ENCODE measurements around the gene SYCP3.
A peak's percentile ranks its signal among the peaks of the same experiment; 100 is the strongest.

The SYCP3 gene

DNA sequence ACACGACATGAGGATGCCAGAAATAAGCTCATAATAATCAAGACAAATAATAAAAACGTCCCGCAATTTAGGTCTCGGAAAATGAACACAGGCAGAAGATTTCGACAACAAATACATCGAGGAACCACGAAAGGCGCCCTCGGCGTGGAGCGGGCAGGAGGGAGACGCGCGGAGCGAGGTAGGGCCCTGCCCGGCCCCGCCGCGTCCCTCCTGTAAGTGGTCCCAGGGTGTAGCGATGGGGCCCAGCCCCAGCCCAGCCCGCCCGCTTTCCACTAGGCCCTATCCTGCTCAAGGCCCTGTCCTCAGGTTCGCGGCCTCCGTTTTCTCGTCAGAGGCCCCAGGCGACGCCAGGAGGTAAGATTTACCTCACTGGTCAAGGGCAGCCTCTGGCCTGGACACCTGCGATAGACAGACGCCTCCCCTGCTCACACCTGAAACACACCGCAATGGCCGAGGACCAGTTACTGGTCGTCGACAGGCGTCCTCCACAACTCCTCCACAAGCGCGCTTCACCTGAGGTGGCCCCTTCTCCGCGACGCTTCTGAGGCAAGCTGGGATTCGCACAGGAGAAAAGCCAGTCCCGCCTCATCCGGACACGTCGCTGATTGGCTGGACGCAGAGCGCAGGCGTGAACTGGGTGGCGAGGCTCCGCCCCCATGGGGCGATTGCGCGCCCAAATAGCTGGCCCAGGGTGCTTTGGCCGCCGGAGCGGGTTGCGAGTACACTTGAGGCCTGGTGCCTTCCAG, at the start of gene SYCP3:
Gene SYCP3, minus strand, starts transcription at position 543 of the 746 bp plus-strand sequence. CDS start 1,527 bp downstream, outside the sequence.
- peak within 1 kb of the TSS; percentile 68 for H3K27ac ChIP-seq
- TF ChIP-seq, protein P1, sequence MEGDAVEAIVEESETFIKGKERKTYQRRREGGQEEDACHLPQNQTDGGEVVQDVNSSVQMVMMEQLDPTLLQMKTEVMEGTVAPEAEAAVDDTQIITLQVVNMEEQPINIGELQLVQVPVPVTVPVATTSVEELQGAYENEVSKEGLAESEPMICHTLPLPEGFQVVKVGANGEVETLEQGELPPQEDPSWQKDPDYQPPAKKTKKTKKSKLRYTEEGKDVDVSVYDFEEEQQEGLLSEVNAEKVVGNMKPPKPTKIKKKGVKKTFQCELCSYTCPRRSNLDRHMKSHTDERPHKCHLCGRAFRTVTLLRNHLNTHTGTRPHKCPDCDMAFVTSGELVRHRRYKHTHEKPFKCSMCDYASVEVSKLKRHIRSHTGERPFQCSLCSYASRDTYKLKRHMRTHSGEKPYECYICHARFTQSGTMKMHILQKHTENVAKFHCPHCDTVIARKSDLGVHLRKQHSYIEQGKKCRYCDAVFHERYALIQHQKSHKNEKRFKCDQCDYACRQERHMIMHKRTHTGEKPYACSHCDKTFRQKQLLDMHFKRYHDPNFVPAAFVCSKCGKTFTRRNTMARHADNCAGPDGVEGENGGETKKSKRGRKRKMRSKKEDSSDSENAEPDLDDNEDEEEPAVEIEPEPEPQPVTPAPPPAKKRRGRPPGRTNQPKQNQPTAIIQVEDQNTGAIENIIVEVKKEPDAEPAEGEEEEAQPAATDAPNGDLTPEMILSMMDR (IDR thresholded peaks at IDR 0.05): no peak
- no peak for TF ChIP-seq ZFX (IDR thresholded peaks at IDR 0.05; ENCODE audit: borderline replicate concordance)

GRCh38 chr12:101785671-101786070, 46.4 kb upstream of the SYCP3 start:
- TF ChIP-seq, protein P1 (IDR thresholded peaks at IDR 0.05): no peak
- TF ChIP-seq ZFX (IDR thresholded peaks at IDR 0.05; ENCODE audit: borderline replicate concordance): no peak
- H3K27ac ChIP-seq: no peak overlapping the region

GRCh38 chr12:101784376-101784775, 45.1 kb upstream of the SYCP3 start:
- no peak overlapping the region for H3K27ac ChIP-seq
- TF ChIP-seq, protein P1 (IDR thresholded peaks at IDR 0.05): no peak
- no peak for TF ChIP-seq ZFX (IDR thresholded peaks at IDR 0.05; ENCODE audit: borderline replicate concordance)

DNA sequence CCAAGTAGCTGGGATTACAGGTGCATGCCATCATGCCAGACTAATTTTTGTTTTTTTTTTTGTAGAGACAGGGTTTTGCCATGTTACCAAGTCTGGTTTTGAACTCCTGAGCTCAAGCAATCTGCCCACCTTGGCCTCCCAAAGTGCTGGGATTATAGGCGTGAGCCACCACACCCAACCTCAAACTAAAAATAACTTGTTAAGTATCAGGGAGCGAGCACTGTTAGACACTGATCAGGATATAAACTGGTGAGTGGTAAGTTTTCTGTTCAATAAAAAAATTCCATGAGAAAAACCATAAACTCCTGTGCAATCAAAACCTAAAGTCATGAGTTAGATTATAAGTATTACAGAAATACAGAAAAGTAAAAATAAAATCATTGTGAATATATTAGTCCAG, 44.6 kb upstream of the SYCP3 start:
- no peak overlapping the region for H3K27ac ChIP-seq
- TF ChIP-seq, protein P1 (IDR thresholded peaks at IDR 0.05): no peak

DNA sequence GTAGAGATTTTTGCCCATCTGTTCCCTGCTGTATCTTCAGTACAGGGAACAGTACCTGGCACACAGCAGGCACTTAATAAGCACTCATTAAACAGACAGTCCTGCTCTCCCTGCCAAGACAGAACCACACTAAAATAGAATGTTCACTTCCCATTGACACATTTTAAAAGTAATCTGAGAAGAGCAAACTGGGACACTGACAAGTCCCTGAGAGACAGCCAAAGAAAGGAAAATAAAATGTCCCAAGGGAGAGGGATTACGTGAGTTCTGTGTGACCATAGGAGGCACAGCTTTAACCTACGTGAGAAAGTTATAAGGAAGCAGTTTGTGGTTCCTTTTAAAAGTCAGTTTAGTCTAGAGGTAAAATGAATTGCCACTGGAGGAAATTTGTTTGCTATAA, 43.9 kb upstream of the SYCP3 start:
- no peak overlapping the region for H3K27ac ChIP-seq

GRCh38 chr12:101782273-101782731, 43.0 kb upstream of the SYCP3 start:
- no peak for TF ChIP-seq ZFX (IDR thresholded peaks at IDR 0.05; ENCODE audit: borderline replicate concordance)
- TF ChIP-seq, protein P1 (IDR thresholded peaks at IDR 0.05): no peak
- H3K27ac ChIP-seq: no peak overlapping the region

More for the DNA sequence above, 43.9 kb upstream of the SYCP3 start:
- no peak for TF ChIP-seq ZFX (IDR thresholded peaks at IDR 0.05; ENCODE audit: borderline replicate concordance)
- TF ChIP-seq, protein P1 (IDR thresholded peaks at IDR 0.05): no peak

DNA sequence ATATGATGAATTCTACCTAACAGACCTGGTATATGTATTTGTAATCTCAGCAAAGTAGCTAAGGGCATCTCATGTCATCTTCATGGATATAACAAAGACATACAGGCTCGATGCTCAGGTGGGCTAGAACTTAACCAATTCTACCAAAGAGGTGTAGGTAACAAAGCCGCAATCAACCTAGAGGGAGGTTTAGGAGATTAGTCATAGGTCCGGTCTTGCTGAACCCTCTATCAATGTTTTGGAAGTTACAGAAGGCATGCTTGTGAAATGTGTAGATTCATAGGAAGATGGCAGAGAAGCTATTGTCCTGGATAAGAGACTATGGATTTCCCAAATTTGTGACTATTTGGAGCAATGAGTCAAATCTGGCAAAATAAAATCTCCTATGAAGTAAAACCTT, 42.6 kb upstream of the SYCP3 start:
- TF ChIP-seq ZFX (IDR thresholded peaks at IDR 0.05; ENCODE audit: borderline replicate concordance): no peak
- TF ChIP-seq, protein P1 (IDR thresholded peaks at IDR 0.05): no peak
- no peak overlapping the region for H3K27ac ChIP-seq

Data from 22Rv1 (cell line).